ENCODE data around the gene BPI. TPM values are rescaled to one million over a fixed set of nuclear protein-coding genes. Genes with fewer than 3 reads are reported as not detected.

BPI gene
- total RNA-seq, 4 donors from 2014 or later = not detected

- Histone ChIP-seq H3K4me1 (no peaks in the 10 kb centered on the region), H3K27me3 (no peaks in the 10 kb centered on the region), H3K9me3 (no peaks in the 10 kb centered on the region), H3K36me3 (no peaks in the 10 kb centered on the region), H3K27ac (no peak overlapping the region), H3K4me3 (no peak overlapping the region)
- in situ Hi-C loops (cut with MboI; ENCODE audit: low pct_ligation_motif_present in 1 of 4, low pct_unique_long_range_greater_than_20kb in 1 of 4, low sequenced_read_pairs in 3 of 4) (loop anchor here in 1 of 4 donors (10.0 kb wide), 1 partner anchor 100 kb away; no protein-coding TSS in a partner anchor), intact Hi-C loops (cut with DNase I; ENCODE audit: low total_unique reads) (no loop called here)
- no peak for DNase-seq
- WGBS, 2 donors (ENCODE audit: low coverage in 1 of 2) = 43 to 73% methylated on average over 1 to 2 of the region's 3 CpGs
- TF ChIP-seq POLR2A (IDR thresholded peaks at IDR 0.05) = no peak
Measured at GRCh38 chr20:38325167-38325566, 21.2 kb downstream of the BPI start.

GRCh38 chr20:38325905-38326304 is 21.9 kb downstream of the BPI start:
- Histone ChIP-seq H3K9me3 (no peaks in the 10 kb centered on the region), H3K36me3 (no peaks in the 10 kb centered on the region), H3K4me3 (no peak overlapping the region), H3K27ac (no peak overlapping the region), H3K4me1 (no peaks in the 10 kb centered on the region), H3K27me3 (no peaks in the 10 kb centered on the region)
- in situ Hi-C loops (cut with MboI; ENCODE audit: low pct_ligation_motif_present in 1 of 4, low pct_unique_long_range_greater_than_20kb in 1 of 4, low sequenced_read_pairs in 3 of 4) (loop anchor here in 1 of 4 donors (10.0 kb wide), 1 partner anchor 101 kb away; no protein-coding TSS in a partner anchor), intact Hi-C loops (cut with DNase I; ENCODE audit: low total_unique reads) (no loop called here)
- no peak for DNase-seq
- WGBS, 2 donors (ENCODE audit: low coverage in 1 of 2) = 79 to 85% methylated on average over 3 of the region's 3 CpGs
- TF ChIP-seq POLR2A (IDR thresholded peaks at IDR 0.05) (no peak), CTCF (IDR thresholded peaks at IDR 0.05) (no peak), EP300 (IDR thresholded peaks at IDR 0.05; ENCODE audit: low read depth) (no peak), POLR2AphosphoS5 (IDR thresholded peaks at IDR 0.05) (no peak)

GRCh38 chr20:38326309-38326708 is 22.4 kb downstream of the BPI start:
- H3K27ac ChIP-seq = no peak overlapping the region
- H3K27me3 ChIP-seq = no peaks in the 10 kb centered on the region
- H3K9me3 ChIP-seq = no peaks in the 10 kb centered on the region
- H3K4me1 ChIP-seq = no peaks in the 10 kb centered on the region
- H3K4me3 ChIP-seq = no peak overlapping the region
- no peak for DNase-seq
- in situ Hi-C loops (cut with MboI; ENCODE audit: low pct_ligation_motif_present in 1 of 4, low pct_unique_long_range_greater_than_20kb in 1 of 4, low sequenced_read_pairs in 3 of 4) (loop anchor here in 1 of 4 donors (10.0 kb wide), 1 partner anchor 102 kb away; no protein-coding TSS in a partner anchor), intact Hi-C loops (cut with DNase I; ENCODE audit: low total_unique reads) (no loop called here)
- WGBS, 2 donors (ENCODE audit: low coverage in 1 of 2) = 78 to 87% methylated on average over 1 to 7 of the region's 7 CpGs
- no peak for TF ChIP-seq POLR2AphosphoS5 (IDR thresholded peaks at IDR 0.05)
- no peak for TF ChIP-seq CTCF (IDR thresholded peaks at IDR 0.05)
- TF ChIP-seq EP300 (IDR thresholded peaks at IDR 0.05; ENCODE audit: low read depth) = no peak
- no peak for TF ChIP-seq POLR2A (IDR thresholded peaks at IDR 0.05)
- no peaks in the 10 kb centered on the region for H3K36me3 ChIP-seq

GRCh38 chr20:38330638-38331037 is 26.7 kb downstream of the BPI start:
- in situ Hi-C loops (cut with MboI; ENCODE audit: low pct_ligation_motif_present in 1 of 4, low pct_unique_long_range_greater_than_20kb in 1 of 4, low sequenced_read_pairs in 3 of 4) (no loop called here), intact Hi-C loops (cut with DNase I; ENCODE audit: low total_unique reads) (no loop called here)
- 53% methylated on average over 3 of the region's 3 CpGs; no CpG with 5 or more reads in 1 of the 2 donors for WGBS, 2 donors (ENCODE audit: low coverage in 1 of 2)
- TF ChIP-seq POLR2AphosphoS5 (IDR thresholded peaks at IDR 0.05) = no peak
- no peak for TF ChIP-seq EP300 (IDR thresholded peaks at IDR 0.05; ENCODE audit: low read depth)
- no peak for TF ChIP-seq POLR2A (IDR thresholded peaks at IDR 0.05)
- TF ChIP-seq CTCF (IDR thresholded peaks at IDR 0.05) = no peak
- H3K36me3 ChIP-seq = no peaks in the 10 kb centered on the region
- H3K4me1 ChIP-seq = no peaks in the 10 kb centered on the region
- H3K27ac ChIP-seq = no peak overlapping the region
- no peaks in the 10 kb centered on the region for H3K27me3 ChIP-seq
- no peak overlapping the region for H3K4me3 ChIP-seq
- no peaks in the 10 kb centered on the region for H3K9me3 ChIP-seq
- DNase-seq = no peak

- Histone ChIP-seq H3K27ac (no peak overlapping the region), H3K9me3 (no peaks in the 10 kb centered on the region), H3K4me1 (no peaks in the 10 kb centered on the region), H3K36me3 (no peaks in the 10 kb centered on the region), H3K27me3 (peaks cover 2% of the 10 kb centered on the region), H3K4me3 (no peak overlapping the region)
- TF ChIP-seq CTCF (IDR thresholded peaks at IDR 0.05) (no peak), POLR2A (IDR thresholded peaks at IDR 0.05) (no peak), POLR2AphosphoS5 (IDR thresholded peaks at IDR 0.05) (no peak), EP300 (IDR thresholded peaks at IDR 0.05; ENCODE audit: low read depth) (no peak)
- no peak for DNase-seq
- intact Hi-C loops (cut with DNase I; ENCODE audit: low total_unique reads) = no loop called here
- in situ Hi-C loops (cut with MboI; ENCODE audit: low pct_ligation_motif_present in 1 of 4, low pct_unique_long_range_greater_than_20kb in 1 of 4, low sequenced_read_pairs in 3 of 4) = no loop called here
Measured at GRCh38 chr20:38331245-38331644, 27.3 kb downstream of the BPI start.
